HepG2 (cell line): ENCODE results near the gene NRBP1. TPM values are rescaled to one million over a fixed set of nuclear protein-coding genes. Genes with fewer than 3 reads are reported as not detected.

Experiments used
- ATAC-seq: fragments of 200-7000 bp; cut with Tn5 transposase; 3 replicates; pipeline ENCODE4 v1.9.1; 2020; ENCODE audit warnings: mild to moderate bottlenecking, moderate library complexity
- BruUV-seq: library from RNA; stranded (reverse); fragments of 400-500 nt; replicated peaks from 2 replicates; lab custom pipeline; 2021; lab: Mats Ljungman, UMichigan
- CTCF ChIA-PET: fragments of 300-600 bp; formaldehyde crosslinking; extraction: SDS; loops from one replicate; lab custom pipeline; 2021; ENCODE audit warnings: low total read pairs, inconsistent platforms, low intra/inter-chr PET ratio; lab: Yijun Ruan, JAX
- POLR2A ChIA-PET: fragments of 350-600 bp; sonication (Branson Sonifier 250); formaldehyde crosslinking; loops from one replicate; lab custom pipeline; 2020; ENCODE audit warnings: antibody characterized with exemption, inconsistent platforms; lab: Yijun Ruan, JAX
- DNase-seq: peaks from one replicate; pipeline ENCODE4 v3.0.0-alpha.2; 2015; ENCODE audit warnings: low spot score
- FAIRE-seq: peaks from 3 replicates; lab custom pipeline; 2011; peaks lifted over from hg19 to GRCh38; lab: Jason Lieb, UNC
- H2AFZ ChIP-seq: one replicate; pipeline ENCODE4 v1.6.1; 2011; ENCODE audit warnings: low read length, inconsistent platforms
- H3K27ac ChIP-seq: fragments of 300-600 bp; 3 replicates; pipeline ENCODE4 v1.8.0; 2011; ENCODE audit warnings: mixed run types, mild to moderate bottlenecking, mixed read lengths, low read length, inconsistent platforms; ENCODE audit not compliant: insufficient read depth; ENCODE audit errors: extremely low read length
- H3K27me3 ChIP-seq, 2 experiments: fragments of 200-600 bp in 1 of 2; 2 replicates in 1 of 2; 3 replicates in 1 of 2; pipeline versions ENCODE4 v1.6.0 to v1.8.0; 2011; ENCODE audit warnings: low read length in 2 of 2, mild to moderate bottlenecking in 2 of 2, moderate library complexity in 2 of 2, inconsistent platforms in 1 of 2; ENCODE audit not compliant: insufficient read depth in 2 of 2, control insufficient read depth in 1 of 2
- H3K36me3 ChIP-seq, 2 experiments: fragments of 200-600 bp in 1 of 2; replicated peaks in 1 of 2; 2 replicates in 1 of 2; 3 replicates in 1 of 2; pipeline versions ENCODE4 v1.5.1 to v1.8.0; 2011; ENCODE audit warnings: low read length in 2 of 2, inconsistent platforms in 1 of 2; ENCODE audit not compliant: insufficient read depth in 2 of 2, control insufficient read depth in 1 of 2
- H3K4me1 ChIP-seq: 2 replicates; pipeline ENCODE4 v1.5.1; 2012; ENCODE audit warnings: low read length, inconsistent platforms; ENCODE audit not compliant: insufficient read depth
- H3K4me2 ChIP-seq: 2 replicates; pipeline ENCODE4 v1.6.0; 2011; ENCODE audit warnings: low read depth, low read length, inconsistent platforms
- H3K4me3 ChIP-seq, 3 experiments: fragments of 200-600 bp in 1 of 3; sonication (generic), shearing (Covaris generic) in 1 of 3; replicated peaks in 1 of 3; 2 replicates each; pipeline ENCODE4 v1.5.1; 2011 to 2016; ENCODE audit warnings: low read length in 3 of 3, inconsistent platforms in 2 of 3, low read depth in 2 of 3, mild to moderate bottlenecking in 2 of 3, control low read depth in 1 of 3, mixed read lengths in 1 of 3; ENCODE audit not compliant: insufficient read depth in 1 of 3
- H3K79me2 ChIP-seq: one replicate; pipeline ENCODE4 v1.6.1; 2011; ENCODE audit warnings: low read length, inconsistent platforms; ENCODE audit not compliant: insufficient read depth
- H3K9ac ChIP-seq: 2 replicates; pipeline ENCODE4 v1.6.0; 2011; ENCODE audit warnings: mild to moderate bottlenecking, low read depth, low read length, inconsistent platforms; ENCODE audit not compliant: insufficient read depth
- H3K9me3 ChIP-seq: 2 replicates; pipeline ENCODE4 v1.5.1; 2012; ENCODE audit warnings: mild to moderate bottlenecking, low read length
- H4K20me1 ChIP-seq: 2 replicates; pipeline ENCODE4 v1.6.0; 2011; ENCODE audit warnings: inconsistent platforms, mild to moderate bottlenecking, low read length, moderate library complexity; ENCODE audit not compliant: insufficient read depth
- ARID2 ChIP-seq: sonication (generic); formaldehyde crosslinking; IDR thresholded peaks from 2 replicates; pipeline ENCODE4 v1.8.1; 2022; ENCODE audit warnings: mild to moderate bottlenecking, missing genetic modification reagents, borderline replicate concordance
- ATF4 ChIP-seq, 2 experiments: fragments of 450-650 bp in 1 of 2; sonication (generic) in 1 of 2; formaldehyde crosslinking; IDR thresholded peaks; 2 replicates each; pipeline versions ENCODE4 v1.5.0 to v1.8.0; 2020 to 2022; ENCODE audit warnings: mild to moderate bottlenecking in 1 of 2, missing genetic modification reagents in 1 of 2
- DMTF1 ChIP-seq: sonication (generic); formaldehyde crosslinking; IDR thresholded peaks from 2 replicates; pipeline ENCODE4 v1.4.0; 2020; ENCODE audit warnings: mild to moderate bottlenecking, missing genetic modification reagents
- HNRNPK ChIP-seq: fragments of 200-400 bp; formaldehyde crosslinking; IDR thresholded peaks from 2 replicates; pipeline ENCODE4 v1.6.1; 2018; ENCODE audit warnings: low read length, low read depth, moderate library complexity, mild to moderate bottlenecking; ENCODE audit not compliant: poor library complexity, severe bottlenecking
- HOXD1 ChIP-seq: sonication (generic); formaldehyde crosslinking; IDR thresholded peaks from 2 replicates; pipeline ENCODE4 v1.5.0; 2020; ENCODE audit warnings: missing genetic modification reagents
- IKZF5 ChIP-seq: IDR thresholded peaks from 2 replicates; pipeline ENCODE4 v1.6.1; 2018; ENCODE audit warnings: missing genetic modification reagents, mild to moderate bottlenecking, missing compliant biosample characterization
- MEIS1 ChIP-seq: sonication (generic); formaldehyde crosslinking; IDR thresholded peaks from 2 replicates; pipeline ENCODE4 v1.9.0; 2021; ENCODE audit warnings: mild to moderate bottlenecking, missing genetic modification reagents, moderate library complexity, borderline replicate concordance
- NFIC ChIP-seq: IDR thresholded peaks from 2 replicates; pipeline ENCODE4 v1.6.1; 2012; ENCODE audit warnings: mild to moderate bottlenecking, low read length, inconsistent platforms
- POLR2AphosphoS2 ChIP-seq: IDR thresholded peaks from 2 replicates; pipeline ENCODE4 v1.6.1; 2011; ENCODE audit warnings: low read depth, low read length, improper control_type of control experiment
- RFX1 ChIP-seq: fragments of 450-650 bp; IDR thresholded peaks from 2 replicates; pipeline ENCODE4 v1.6.1; 2017
- SRF ChIP-seq: IDR thresholded peaks from 2 replicates; pipeline ENCODE4 v1.6.1; 2011; ENCODE audit warnings: mild to moderate bottlenecking, low read depth, low read length, moderate library complexity
- SYNCRIP ChIP-seq: fragments of 200-400 bp; formaldehyde crosslinking; IDR thresholded peaks from 2 replicates; pipeline ENCODE4 v1.6.1; 2018; ENCODE audit warnings: mild to moderate bottlenecking, low read depth, low read length; ENCODE audit not compliant: insufficient read depth
- ZNF138 ChIP-seq: sonication (generic); formaldehyde crosslinking; IDR thresholded peaks from 2 replicates; pipeline ENCODE4 v1.5.0; 2020; ENCODE audit warnings: mild to moderate bottlenecking, low read depth, missing genetic modification reagents
- ZNF207 ChIP-seq: fragments of 450-650 bp; IDR thresholded peaks from 2 replicates; pipeline ENCODE4 v1.6.1; 2016; ENCODE audit warnings: antibody characterized with exemption, borderline replicate concordance
- ZNF713 ChIP-seq: sonication (generic); formaldehyde crosslinking; IDR thresholded peaks from 2 replicates; pipeline ENCODE4 v1.4.0; 2020; ENCODE audit warnings: mild to moderate bottlenecking, missing genetic modification reagents
- WGBS: methylation state at CpG from one replicate; pipeline ENCODE4 v1.1.6; 2017; ENCODE audit warnings: low lambda C conversion rate; 5-methylcytosine and 5-hydroxymethylcytosine counted together
- in situ Hi-C: cut with HindIII; loops from 2 replicates; pipeline ENCODE4 v1.10.0; 2017; ENCODE audit warnings: low pct_unique_long_range_greater_than_20kb; ENCODE audit not compliant: extremely low pct_ligation_motif_present
- intact Hi-C: fragments of 100-400 bp; cut with micrococcal nuclease; formaldehyde crosslinking; loops from one replicate; pipeline ENCODE4 v1.10.0; 2022; ENCODE audit not compliant: unreplicated experiment
- polyA plus RNA-seq, 8 experiments: library from polyadenylated mRNA; depleted of rRNA in 3 of 8; stranded (reverse) in 7 of 8; unstranded in 1 of 8; fragments of >200 nt; fragmentation: Illumina TruSeq in 4 of 8; extraction: Trizol in 4 of 8; gene quantifications; 2 replicates each; pipeline versions ENCODE4 v1.2.1 to v1.2.3, GENCODE V29; 2011 to 2016; ENCODE audit warnings: low read depth in 4 of 8, missing spikeins in 1 of 8, mixed read lengths in 1 of 8; ENCODE audit not compliant: insufficient read depth in 1 of 8
- total RNA-seq, 5 experiments: library from RNA; depleted of rRNA; stranded (reverse); fragments of >200 nt; fragmentation: Illumina TruSeq; extraction: Trizol; gene quantifications; 2 replicates each; pipeline ENCODE4 v1.2.3, GENCODE V29; 2016; ENCODE audit warnings: low read depth in 1 of 5
- TF ChIP-seq, protein P1 (sequence below): sonication (generic); formaldehyde crosslinking; IDR thresholded peaks from 2 replicates; pipeline ENCODE4 v1.4.0; 2020; ENCODE audit warnings: missing genetic modification reagents
- TF ChIP-seq, protein P2 (sequence below): sonication (generic); formaldehyde crosslinking; conservative IDR thresholded peaks from 2 replicates; pipeline ENCODE4 v1.4.0; 2020; ENCODE audit warnings: missing genetic modification reagents

Gene NRBP1
- total and polyA plus RNA-seq, 2 of the 13 experiments (the other 11 are each of a cell fraction or from before 2014, with no cell fraction given) = 165 to 240 TPM

GRCh38 chr2:27416151-27416550 is 12.3 kb upstream of the NRBP1 start:
- Histone ChIP-seq H3K9me3 (no peaks in the 10 kb centered on the region), H2AFZ (no peak overlapping the region), H3K4me1 (peaks cover 36% of the 10 kb centered on the region), H3K4me3 (no peak overlapping the region), H3K79me2 (no peaks in the 10 kb centered on the region), H3K4me2 (no peak overlapping the region), H3K36me3 (no peaks in the 10 kb centered on the region), H4K20me1 (no peaks in the 10 kb centered on the region), H3K27me3 (no peaks in the 10 kb centered on the region)
- intact Hi-C loops (no loop called here), in situ Hi-C loops (no loop called here)
- 74% methylated on average over 6 of the region's 6 CpGs for WGBS
- DNase-seq (no peak), ATAC-seq (no peak)
- CTCF ChIA-PET = no interaction called here
- POLR2A ChIA-PET = no interaction called here
- BruUV-seq = no TSS peak
- TF ChIP-seq, protein P1, sequence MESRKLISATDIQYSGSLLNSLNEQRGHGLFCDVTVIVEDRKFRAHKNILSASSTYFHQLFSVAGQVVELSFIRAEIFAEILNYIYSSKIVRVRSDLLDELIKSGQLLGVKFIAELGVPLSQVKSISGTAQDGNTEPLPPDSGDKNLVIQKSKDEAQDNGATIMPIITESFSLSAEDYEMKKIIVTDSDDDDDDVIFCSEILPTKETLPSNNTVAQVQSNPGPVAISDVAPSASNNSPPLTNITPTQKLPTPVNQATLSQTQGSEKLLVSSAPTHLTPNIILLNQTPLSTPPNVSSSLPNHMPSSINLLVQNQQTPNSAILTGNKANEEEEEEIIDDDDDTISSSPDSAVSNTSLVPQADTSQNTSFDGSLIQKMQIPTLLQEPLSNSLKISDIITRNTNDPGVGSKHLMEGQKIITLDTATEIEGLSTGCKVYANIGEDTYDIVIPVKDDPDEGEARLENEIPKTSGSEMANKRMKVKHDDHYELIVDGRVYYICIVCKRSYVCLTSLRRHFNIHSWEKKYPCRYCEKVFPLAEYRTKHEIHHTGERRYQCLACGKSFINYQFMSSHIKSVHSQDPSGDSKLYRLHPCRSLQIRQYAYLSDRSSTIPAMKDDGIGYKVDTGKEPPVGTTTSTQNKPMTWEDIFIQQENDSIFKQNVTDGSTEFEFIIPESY (CRISPR knock-in tag) = no peak
- TF ChIP-seq MEIS1 (CRISPR knock-in tag) (no peak), POLR2AphosphoS2 (no peak), ZNF207 (no peak), HOXD1 (CRISPR knock-in tag) (no peak), RFX1 (no peak), ZNF713 (no peak), ZNF138 (no peak), HNRNPK (no peak), ARID2 (CRISPR knock-in tag) (no peak), SRF (no peak), NFIC (no peak), SYNCRIP (no peak), ATF4 (CRISPR knock-in tag; IDR thresholded peaks at IDR 0.05) (no peak), IKZF5 (no peak), DMTF1 (no peak)
- TF ChIP-seq, protein P2, sequence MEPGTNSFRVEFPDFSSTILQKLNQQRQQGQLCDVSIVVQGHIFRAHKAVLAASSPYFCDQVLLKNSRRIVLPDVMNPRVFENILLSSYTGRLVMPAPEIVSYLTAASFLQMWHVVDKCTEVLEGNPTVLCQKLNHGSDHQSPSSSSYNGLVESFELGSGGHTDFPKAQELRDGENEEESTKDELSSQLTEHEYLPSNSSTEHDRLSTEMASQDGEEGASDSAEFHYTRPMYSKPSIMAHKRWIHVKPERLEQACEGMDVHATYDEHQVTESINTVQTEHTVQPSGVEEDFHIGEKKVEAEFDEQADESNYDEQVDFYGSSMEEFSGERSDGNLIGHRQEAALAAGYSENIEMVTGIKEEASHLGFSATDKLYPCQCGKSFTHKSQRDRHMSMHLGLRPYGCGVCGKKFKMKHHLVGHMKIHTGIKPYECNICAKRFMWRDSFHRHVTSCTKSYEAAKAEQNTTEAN (CRISPR knock-in tag) = no peak
- TF ChIP-seq, all 625 proteins: peak for 0
- FAIRE-seq = no peak
- no peak overlapping the region for H3K27ac ChIP-seq
- H3K9ac ChIP-seq = no peak overlapping the region
